HepG2 (cell line): ENCODE results near the gene NSMF. TPM values are rescaled to one million over a fixed set of nuclear protein-coding genes. Genes with fewer than 3 reads are reported as not detected.

ENCODE experiments used
- ATF4 ChIP-seq, 2 experiments: fragments of 450-650 bp in 1 of 2; sonication (generic) in 1 of 2; formaldehyde crosslinking; IDR thresholded peaks; 2 replicates each; pipeline versions ENCODE4 v1.5.0 to v1.8.0; 2020 to 2022; ENCODE audit warnings: mild to moderate bottlenecking in 1 of 2, missing genetic modification reagents in 1 of 2
- ELF1 ChIP-seq: sonication (generic); formaldehyde crosslinking; IDR thresholded peaks from 2 replicates; pipeline ENCODE4 v1.4.0; 2020; ENCODE audit warnings: missing genetic modification reagents
- EP300 ChIP-seq, 3 experiments: sonication (generic) in 1 of 3; formaldehyde crosslinking in 1 of 3; IDR thresholded peaks; 2 replicates each; pipeline versions ENCODE4 v1.5.1 to v1.6.1; 2011 to 2020; ENCODE audit warnings: low read depth in 2 of 3, low read length in 2 of 3, borderline replicate concordance in 1 of 3, improper control_type of control experiment in 1 of 3, mild to moderate bottlenecking in 1 of 3, missing genetic modification reagents in 1 of 3, moderate library complexity in 1 of 3
- MTA1 ChIP-seq: sonication (generic); formaldehyde crosslinking; IDR thresholded peaks from 2 replicates; pipeline ENCODE4 v1.4.0; 2020; ENCODE audit warnings: missing genetic modification reagents, mild to moderate bottlenecking, borderline replicate concordance
- SOX6 ChIP-seq, 2 experiments: fragments of 450-650 bp in 1 of 2; sonication (generic) in 1 of 2; formaldehyde crosslinking in 1 of 2; IDR thresholded peaks; 2 replicates each; pipeline versions ENCODE4 v1.4.0 to v1.6.1; 2017 to 2020; ENCODE audit warnings: antibody characterized with exemption in 1 of 2, mild to moderate bottlenecking in 1 of 2, missing genetic modification reagents in 1 of 2
- SSRP1 ChIP-seq: IDR thresholded peaks from 2 replicates; pipeline ENCODE4 v1.6.1; 2016; ENCODE audit warnings: control low read depth
- ZBTB26 ChIP-seq: IDR thresholded peaks from 2 replicates; pipeline ENCODE4 v1.6.1; 2016; ENCODE audit warnings: missing compliant biosample characterization, missing genetic modification reagents, borderline replicate concordance
- ZHX1 ChIP-seq: sonication (generic); formaldehyde crosslinking; IDR thresholded peaks from 2 replicates; pipeline ENCODE4 v1.8.1; 2022; ENCODE audit warnings: low read depth, mild to moderate bottlenecking, missing genetic modification reagents
- ZNF367 ChIP-seq: sonication (generic); formaldehyde crosslinking; IDR thresholded peaks from 2 replicates; pipeline ENCODE4 v1.4.0; 2020; ENCODE audit warnings: missing genetic modification reagents, borderline replicate concordance
- ZNF414 ChIP-seq: sonication (generic); formaldehyde crosslinking; IDR thresholded peaks from 2 replicates; pipeline ENCODE4 v1.5.0; 2020; ENCODE audit warnings: missing genetic modification reagents
- ZNF790 ChIP-seq: sonication (generic); formaldehyde crosslinking; IDR thresholded peaks from 2 replicates; pipeline ENCODE4 v1.8.0; 2022; ENCODE audit warnings: missing genetic modification reagents, mild to moderate bottlenecking, borderline replicate concordance
- polyA plus RNA-seq, 8 experiments: library from polyadenylated mRNA; depleted of rRNA in 3 of 8; stranded (reverse) in 7 of 8; unstranded in 1 of 8; fragments of >200 nt; fragmentation: Illumina TruSeq in 4 of 8; extraction: Trizol in 4 of 8; gene quantifications; 2 replicates each; pipeline versions ENCODE4 v1.2.1 to v1.2.3, GENCODE V29; 2011 to 2016; ENCODE audit warnings: low read depth in 4 of 8, missing spikeins in 1 of 8, mixed read lengths in 1 of 8; ENCODE audit not compliant: insufficient read depth in 1 of 8
- total RNA-seq, 5 experiments: library from RNA; depleted of rRNA; stranded (reverse); fragments of >200 nt; fragmentation: Illumina TruSeq; extraction: Trizol; gene quantifications; 2 replicates each; pipeline ENCODE4 v1.2.3, GENCODE V29; 2016; ENCODE audit warnings: low read depth in 1 of 5
- TF ChIP-seq, protein P1 (sequence below): sonication (generic); formaldehyde crosslinking; IDR thresholded peaks from 2 replicates; pipeline ENCODE4 v1.5.1; 2020; ENCODE audit warnings: mild to moderate bottlenecking, missing genetic modification reagents, moderate library complexity
- TF ChIP-seq, protein P2 (sequence below): fragments of 450-650 bp; IDR thresholded peaks from 2 replicates; pipeline ENCODE4 v1.6.1; 2016

The NSMF gene
- total and polyA plus RNA-seq, 2 of the 13 experiments (the other 11 are each of a cell fraction or from before 2014, with no cell fraction given), result 44.3 to 183 TPM

- TF ChIP-seq, protein P1, sequence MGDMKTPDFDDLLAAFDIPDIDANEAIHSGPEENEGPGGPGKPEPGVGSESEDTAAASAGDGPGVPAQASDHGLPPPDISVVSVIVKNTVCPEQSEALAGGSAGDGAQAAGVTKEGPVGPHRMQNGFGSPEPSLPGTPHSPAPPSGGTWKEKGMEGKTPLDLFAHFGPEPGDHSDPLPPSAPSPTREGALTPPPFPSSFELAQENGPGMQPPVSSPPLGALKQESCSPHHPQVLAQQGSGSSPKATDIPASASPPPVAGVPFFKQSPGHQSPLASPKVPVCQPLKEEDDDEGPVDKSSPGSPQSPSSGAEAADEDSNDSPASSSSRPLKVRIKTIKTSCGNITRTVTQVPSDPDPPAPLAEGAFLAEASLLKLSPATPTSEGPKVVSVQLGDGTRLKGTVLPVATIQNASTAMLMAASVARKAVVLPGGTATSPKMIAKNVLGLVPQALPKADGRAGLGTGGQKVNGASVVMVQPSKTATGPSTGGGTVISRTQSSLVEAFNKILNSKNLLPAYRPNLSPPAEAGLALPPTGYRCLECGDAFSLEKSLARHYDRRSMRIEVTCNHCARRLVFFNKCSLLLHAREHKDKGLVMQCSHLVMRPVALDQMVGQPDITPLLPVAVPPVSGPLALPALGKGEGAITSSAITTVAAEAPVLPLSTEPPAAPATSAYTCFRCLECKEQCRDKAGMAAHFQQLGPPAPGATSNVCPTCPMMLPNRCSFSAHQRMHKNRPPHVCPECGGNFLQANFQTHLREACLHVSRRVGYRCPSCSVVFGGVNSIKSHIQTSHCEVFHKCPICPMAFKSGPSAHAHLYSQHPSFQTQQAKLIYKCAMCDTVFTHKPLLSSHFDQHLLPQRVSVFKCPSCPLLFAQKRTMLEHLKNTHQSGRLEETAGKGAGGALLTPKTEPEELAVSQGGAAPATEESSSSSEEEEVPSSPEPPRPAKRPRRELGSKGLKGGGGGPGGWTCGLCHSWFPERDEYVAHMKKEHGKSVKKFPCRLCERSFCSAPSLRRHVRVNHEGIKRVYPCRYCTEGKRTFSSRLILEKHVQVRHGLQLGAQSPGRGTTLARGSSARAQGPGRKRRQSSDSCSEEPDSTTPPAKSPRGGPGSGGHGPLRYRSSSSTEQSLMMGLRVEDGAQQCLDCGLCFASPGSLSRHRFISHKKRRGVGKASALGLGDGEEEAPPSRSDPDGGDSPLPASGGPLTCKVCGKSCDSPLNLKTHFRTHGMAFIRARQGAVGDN (CRISPR knock-in tag), result peak; percentile 69
- peak; percentile 36; the same call in 1 of the 2 replicates for TF ChIP-seq ZHX1 (CRISPR knock-in tag)
- TF ChIP-seq SOX6 (IDR thresholded peaks at IDR 0.05), result no peak
- TF ChIP-seq SOX6 (CRISPR knock-in tag; IDR thresholded peaks at IDR 0.05), result no peak
- peak; percentile 69 for TF ChIP-seq ELF1 (CRISPR knock-in tag)
- no peak for TF ChIP-seq ZNF367
- TF ChIP-seq EP300 (IDR thresholded peaks at IDR 0.05; ENCODE audit: low read depth in 2 of 2, low read length in 2 of 2), result no peak; a peak in 1 of 4 replicates
- no peak; the same call in 1 of the 2 replicates for TF ChIP-seq EP300 (CRISPR knock-in tag; IDR thresholded peaks at IDR 0.05; ENCODE audit: borderline replicate concordance)
- peak; percentile 69; the same call in 1 of the 2 replicates for TF ChIP-seq ZNF414 (CRISPR knock-in tag)
- peak in 1 of 2 experiments; percentile 37; a peak in 1 of 4 replicates for TF ChIP-seq ATF4 (CRISPR knock-in tag; IDR thresholded peaks at IDR 0.05)
- TF ChIP-seq SSRP1 (CRISPR knock-in tag), result no peak
- no peak; the same call in 1 of the 2 replicates for TF ChIP-seq MTA1
- TF ChIP-seq, protein P2, sequence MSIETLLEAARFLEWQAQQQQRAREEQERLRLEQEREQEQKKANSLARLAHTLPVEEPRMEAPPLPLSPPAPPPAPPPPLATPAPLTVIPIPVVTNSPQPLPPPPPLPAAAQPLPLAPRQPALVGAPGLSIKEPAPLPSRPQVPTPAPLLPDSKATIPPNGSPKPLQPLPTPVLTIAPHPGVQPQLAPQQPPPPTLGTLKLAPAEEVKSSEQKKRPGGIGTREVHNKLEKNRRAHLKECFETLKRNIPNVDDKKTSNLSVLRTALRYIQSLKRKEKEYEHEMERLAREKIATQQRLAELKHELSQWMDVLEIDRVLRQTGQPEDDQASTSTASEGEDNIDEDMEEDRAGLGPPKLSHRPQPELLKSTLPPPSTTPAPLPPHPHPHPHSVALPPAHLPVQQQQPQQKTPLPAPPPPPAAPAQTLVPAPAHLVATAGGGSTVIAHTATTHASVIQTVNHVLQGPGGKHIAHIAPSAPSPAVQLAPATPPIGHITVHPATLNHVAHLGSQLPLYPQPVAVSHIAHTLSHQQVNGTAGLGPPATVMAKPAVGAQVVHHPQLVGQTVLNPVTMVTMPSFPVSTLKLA, result no peak
- no peak for TF ChIP-seq ZNF790 (CRISPR knock-in tag)
- TF ChIP-seq ZBTB26 (CRISPR knock-in tag), result no peak
Measured at GRCh38 chr9:137422604-137423513, 36.3 kb downstream of the NSMF start, which contains the start of the genes EXD3 and NOXA1 (continued).
